Superior temporal gyrus (tissue), 1 donor: ENCODE results near the gene GCC2.
"Not testable (repeated sequence)": the region's sequence is repeated elsewhere in the genome, so short reads cannot be mapped to it uniquely, and the experiment has no call there.

Experiments used
- DNase-seq: peaks from one replicate; pipeline ENCODE4 v3.0.0-alpha.2; 2016; ENCODE audit errors: extremely low spot score

The GCC2 gene

DNA sequence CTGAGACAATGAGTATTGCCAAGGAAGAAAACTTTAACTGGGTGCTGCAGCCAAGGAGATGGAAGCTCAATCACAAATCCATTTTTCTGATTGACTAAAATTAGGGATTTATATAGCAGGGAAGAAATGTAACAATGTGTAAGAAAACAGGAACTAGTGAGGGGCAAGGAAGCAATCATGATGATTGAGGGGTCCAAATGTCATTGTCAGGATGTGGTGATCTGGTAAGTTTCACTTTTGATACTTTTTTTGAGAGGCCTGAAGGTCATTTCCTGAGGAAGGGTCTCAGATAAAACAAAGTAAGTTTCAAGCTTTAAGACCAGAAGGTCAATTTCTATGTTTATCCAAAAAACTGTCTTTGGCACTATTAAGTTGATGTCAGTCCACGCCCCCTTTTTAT is 12.0 kb upstream of the GCC2 start:
- no peak for DNase-seq

DNA sequence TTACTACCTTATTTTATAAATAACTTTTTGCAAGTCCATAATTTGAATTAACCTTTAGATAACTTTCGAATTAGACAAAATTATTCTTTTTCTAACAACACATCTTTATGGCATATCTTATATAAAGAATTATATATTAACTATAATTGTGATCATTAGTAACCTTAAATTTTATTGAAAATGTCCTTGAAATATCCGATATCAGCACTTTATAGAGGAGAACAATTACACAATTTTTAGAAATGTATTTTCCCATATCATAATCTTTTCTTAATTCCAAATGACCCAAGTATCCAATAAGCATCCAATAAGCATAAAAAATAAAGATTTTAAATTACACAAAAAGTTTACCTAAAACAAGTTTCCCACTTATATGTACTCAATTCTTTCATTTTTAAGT is 7.3 kb upstream of the GCC2 start:
- no peak for DNase-seq

- DNase-seq = no peak
Measured at GRCh38 chr2:108444941-108445840, 3.8 kb upstream of the GCC2 start.

DNA sequence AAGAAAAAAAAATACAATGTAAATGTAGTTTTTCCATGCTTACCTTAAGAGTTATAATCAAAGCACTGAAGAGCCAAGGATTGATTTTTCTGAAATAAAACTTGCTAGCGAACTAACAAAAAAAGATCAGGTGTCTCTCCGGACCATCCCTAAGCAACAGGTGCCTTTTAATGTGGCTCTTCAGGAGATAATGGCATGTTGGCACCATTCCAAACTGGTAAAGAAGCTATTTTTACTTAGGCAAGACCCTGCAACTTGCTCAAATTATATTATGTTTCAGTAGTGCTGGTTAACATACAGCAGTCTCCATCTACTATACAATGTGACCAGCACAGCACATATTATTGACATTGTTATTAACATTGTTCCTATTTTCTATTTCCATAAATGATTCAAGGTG is 2.3 kb upstream of the GCC2 start:
- DNase-seq = no peak

GRCh38 chr2:108447947-108448677 is 894 bp upstream of the GCC2 start:
- peak; percentile 16 for DNase-seq

- peak; percentile 13 for DNase-seq
Measured at GRCh38 chr2:108449410-108450130, 564 bp downstream of the GCC2 start.

DNA sequence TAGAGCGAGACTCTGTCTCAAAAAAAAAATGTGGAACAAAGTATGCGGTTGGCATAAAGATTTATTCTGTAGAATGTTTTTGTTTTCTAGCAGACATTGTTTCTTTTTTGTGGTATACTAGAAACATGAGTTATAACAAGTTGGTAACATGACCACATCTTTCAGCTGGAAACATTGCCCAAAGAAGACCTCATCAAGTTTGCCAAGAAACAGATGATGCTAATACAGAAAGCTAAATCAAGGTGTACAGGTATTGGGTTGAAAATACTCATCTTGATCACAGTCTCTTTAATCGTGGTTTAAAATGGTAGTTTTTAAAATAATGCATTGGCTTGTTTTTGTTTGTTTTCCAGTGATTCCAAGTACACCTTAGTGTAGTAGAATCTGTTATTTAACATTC is 1.9 kb downstream of the GCC2 start:
- no peak for DNase-seq

DNA sequence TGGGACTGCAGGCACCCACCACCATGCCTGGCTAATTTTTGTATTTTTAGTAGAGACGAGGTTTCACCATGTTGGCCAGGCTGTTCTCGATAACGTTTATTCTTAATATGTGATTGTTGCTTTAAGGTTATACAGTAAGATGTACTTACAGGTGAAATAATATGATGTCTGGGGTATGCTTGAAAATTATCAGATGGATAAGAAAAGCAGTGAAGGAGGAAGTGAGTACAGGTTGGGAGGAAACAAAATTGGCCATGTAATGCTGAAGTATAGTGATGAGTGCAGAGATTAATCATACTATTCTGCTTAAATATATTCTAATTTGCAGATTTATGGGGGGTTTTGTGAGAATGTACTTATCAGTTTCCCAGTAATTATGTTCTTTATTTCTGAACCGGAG is 3.0 kb downstream of the GCC2 start:
- no peak for DNase-seq

DNA sequence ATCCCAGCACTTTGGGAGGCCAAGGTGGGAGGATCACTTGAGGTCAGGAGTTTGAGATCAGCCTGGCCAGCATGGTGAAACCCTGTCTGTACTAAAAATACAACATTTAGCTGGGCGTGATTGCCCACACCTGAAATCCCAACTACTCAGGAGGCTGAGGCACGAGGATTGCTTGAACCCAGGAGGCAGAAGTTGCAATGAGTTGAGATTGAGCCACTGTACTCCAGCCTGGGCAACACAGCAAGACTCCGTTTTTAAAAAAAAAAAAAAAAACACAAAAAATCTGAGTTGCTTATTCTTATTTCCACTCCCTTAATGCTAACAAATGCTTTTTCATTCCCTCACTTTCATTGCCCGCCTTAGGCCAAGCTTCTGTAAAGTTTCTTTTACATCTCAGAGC is 4.5 kb downstream of the GCC2 start:
- not testable (repeated sequence) for DNase-seq

- no peak for DNase-seq
Measured at GRCh38 chr2:108454440-108454839, 5.4 kb downstream of the GCC2 start.

- no peak for DNase-seq
Measured at GRCh38 chr2:108455571-108455970, 6.6 kb downstream of the GCC2 start.

DNA sequence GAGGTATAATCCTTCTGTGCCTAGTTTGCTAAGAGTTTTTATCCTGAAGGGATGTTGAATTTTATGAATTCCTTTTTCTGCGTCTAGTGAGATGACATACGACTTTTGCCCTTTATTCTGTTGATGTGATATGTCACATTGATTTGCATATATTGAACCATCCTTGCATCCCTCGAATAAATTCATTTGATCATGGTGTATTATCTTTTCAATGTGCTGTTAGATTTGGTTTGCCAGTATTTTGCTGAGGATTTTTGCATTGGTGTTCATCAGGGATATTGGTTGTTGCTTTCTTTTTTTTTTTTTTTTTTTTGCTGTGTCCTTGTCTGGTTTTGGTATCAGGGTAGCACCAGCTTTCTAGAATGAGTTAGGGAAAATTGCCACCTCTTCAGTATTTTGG is 9.1 kb downstream of the GCC2 start:
- DNase-seq = no peak

DNA sequence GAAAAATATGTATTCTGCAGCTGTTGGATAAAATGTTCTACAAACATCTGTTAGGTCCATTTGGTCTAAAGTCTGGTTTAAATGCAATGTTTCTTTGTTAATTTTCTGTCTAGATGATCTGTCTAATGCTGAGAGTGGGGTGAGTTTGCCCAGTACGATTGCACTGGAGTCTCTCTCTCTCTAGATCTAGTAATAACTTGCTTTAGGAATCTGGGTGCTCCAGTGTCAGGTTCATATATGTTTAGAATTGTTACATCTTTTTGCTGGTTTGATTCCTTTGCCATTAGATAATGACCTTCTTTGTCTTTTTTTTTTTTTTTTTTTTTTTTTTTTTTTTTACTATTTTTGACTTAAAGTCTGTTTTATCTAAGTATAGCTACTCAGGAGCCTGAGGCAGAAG is 10.4 kb downstream of the GCC2 start:
- no peak for DNase-seq

DNA sequence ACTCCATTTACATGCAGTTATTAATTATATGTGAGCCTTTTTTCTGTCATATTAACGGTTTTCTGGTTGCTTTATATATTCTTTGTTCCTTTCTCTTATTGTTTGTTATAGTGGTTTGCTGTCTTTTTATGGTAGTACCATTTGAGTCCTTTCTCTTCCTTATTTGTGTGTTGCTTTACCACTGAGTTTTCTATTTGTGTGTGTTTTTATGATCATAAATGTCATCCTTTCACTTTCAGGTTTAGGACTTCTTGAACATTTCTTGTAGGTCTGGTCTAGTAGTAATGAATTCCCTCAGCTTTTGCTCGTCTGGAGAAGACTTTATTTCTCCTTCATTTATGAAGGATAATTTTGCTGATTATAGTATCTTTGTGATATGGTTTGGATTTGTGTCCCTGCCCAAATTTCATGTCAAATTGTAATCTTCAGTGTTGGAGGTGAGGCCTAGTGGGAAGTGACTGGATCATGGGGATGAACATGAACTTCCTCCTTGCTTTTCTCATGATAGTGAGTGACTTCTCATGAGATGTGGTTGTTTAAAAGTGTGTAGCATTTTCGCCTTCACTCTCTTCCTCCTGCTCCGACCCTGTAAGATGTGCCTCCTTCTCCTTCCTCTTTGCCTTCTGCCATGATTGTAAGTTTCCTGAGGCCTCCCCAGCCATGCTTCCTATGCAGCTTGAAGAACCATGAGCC is 11.5 kb downstream of the GCC2 start:
- DNase-seq = no peak

- DNase-seq = no peak
Measured at GRCh38 chr2:108477099-108477498, 28.1 kb downstream of the GCC2 start.

DNA sequence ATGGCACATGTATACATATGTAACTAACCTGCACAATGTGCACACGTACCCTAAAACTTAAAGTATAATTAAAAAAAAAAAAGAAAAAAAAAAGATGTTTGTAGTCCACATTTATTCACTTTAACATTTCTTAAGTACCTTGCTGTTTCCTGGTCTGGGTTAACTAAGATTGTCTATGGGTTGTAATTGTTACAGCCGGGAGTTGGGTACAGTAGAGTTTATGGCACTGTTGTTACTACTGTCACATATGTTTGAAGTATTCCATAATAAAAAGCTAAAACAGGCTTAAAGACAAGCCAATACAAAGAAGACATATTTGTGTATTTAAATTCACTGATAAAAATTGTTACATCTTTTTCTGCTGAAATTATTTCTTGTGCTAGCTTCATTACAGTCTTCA is 36.2 kb downstream of the GCC2 start:
- DNase-seq = no peak

DNA sequence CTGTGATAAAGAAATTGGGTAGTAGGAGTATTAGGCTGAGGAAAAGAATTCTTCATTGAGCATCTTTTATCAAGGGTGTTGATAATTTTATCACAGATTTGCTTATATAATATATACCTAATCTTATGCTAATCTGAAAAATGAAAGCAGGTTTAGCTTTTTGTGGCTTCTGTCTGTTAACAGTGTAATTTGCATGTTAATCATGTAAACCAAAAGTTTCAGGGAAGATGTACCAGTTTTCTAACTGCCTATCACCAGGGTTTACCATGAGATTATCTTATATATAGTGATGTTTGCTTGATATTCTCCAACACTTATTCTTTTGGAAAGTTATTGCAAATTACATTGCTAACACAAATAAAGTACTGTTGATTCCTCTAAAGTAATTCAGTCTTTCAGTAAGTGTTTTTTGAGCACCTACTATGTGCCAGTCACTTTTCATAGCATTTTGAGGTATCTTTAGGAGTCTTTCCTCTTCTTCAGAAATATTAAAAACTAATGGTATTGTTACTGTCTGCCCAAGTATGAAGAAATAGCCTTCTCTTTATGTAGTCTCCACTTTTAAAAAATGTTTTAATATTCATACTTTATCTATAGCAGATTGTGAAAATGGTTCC is 41.6 kb downstream of the GCC2 start:
- DNase-seq = no peak

DNA sequence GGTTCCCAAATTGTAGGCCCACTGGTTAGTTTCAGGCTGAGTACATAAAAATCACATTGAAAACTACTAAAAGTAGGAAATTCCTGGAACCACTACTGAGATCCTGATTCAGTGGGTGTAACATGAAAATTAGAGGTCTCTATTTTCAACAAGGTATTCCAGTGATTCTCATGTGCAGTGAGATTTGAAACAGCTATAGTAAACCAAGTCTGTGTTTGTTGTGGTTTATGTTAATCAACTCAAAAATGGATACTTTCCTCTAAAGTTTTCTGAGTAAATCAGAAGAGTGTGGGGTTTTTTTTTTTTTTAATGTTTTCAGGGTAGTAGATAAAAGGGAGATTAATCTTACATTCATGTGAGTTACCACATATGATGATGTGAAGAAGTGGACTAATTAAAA is 42.8 kb downstream of the GCC2 start:
- no peak for DNase-seq

DNA sequence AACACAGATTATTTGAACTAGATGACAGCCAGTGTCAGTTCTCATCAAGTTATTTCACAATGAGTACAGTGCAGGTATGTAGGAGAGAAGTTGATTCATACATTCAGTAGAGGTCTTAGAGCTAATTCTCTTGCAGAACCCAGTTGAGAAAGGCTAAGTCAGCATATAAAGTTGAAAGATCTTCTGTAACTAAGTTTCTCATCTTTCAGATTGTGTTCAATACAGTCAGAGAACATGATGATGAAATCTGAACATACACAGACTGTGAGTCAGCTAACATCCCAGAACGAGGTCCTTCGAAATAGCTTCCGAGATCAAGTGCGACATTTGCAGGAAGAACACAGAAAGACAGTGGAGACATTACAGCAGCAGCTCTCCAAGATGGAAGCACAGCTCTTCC is 43.4 kb downstream of the GCC2 start:
- peak; percentile 13 for DNase-seq

DNA sequence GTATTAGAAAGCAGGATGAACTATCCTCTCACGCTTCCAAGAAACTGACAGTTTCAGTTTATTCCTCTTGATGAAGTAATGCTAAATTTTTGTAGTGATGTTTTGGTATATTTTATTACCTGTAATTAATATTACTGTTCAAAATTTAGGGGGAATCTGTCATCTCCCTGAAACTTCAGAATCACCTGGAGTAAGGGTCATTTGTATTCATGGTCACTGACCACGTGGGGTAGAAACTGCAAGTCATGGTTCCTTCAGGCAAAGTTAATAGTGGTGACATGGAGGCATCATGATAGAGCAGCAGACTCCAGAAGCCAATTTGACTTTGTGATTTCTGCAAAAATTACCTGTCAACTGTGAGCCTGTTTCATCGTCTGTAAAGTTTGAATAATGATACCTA is 47.2 kb downstream of the GCC2 start:
- not testable (repeated sequence) for DNase-seq

- DNase-seq = not testable (repeated sequence)
Measured at GRCh38 chr2:108507620-108508019, 58.6 kb downstream of the GCC2 start.
